Pancreas (tissue), 10 donors: ENCODE results near the gene S100A1. TPM values are rescaled to one million over a fixed set of nuclear protein-coding genes. Genes with fewer than 3 reads are reported as not detected.

Experiments
- ATAC-seq, 4 donors: fragments of 200-7000 bp; cut with Tn5 transposase; one replicate each; pipeline versions ENCODE4 v1.8.0 to v1.9.1; 2020; ENCODE audit warnings: mild to moderate bottlenecking in 4 of 4, moderate library complexity in 4 of 4
- DNase-seq, 6 donors: peaks; one replicate each; pipeline ENCODE4 v3.0.0-alpha.2; 2020
- FAIRE-seq: peaks from 2 replicates; lab custom pipeline; 2012; peaks lifted over from hg19 to GRCh38; lab: Jason Lieb, UNC
- H3K27ac ChIP-seq, 4 donors: fragments of 200-600 bp; sonication (generic); 1 replicate in 3 of 4; 2 replicates in 1 of 4; pipeline versions ENCODE4 v1.5.0 to v1.8.0; 2020
- H3K27me3 ChIP-seq, 4 donors: fragments of 200-600 bp; one replicate each; pipeline ENCODE4 v1.8.0; 2021
- H3K36me3 ChIP-seq, 3 donors: fragments of 200-600 bp; sonication (generic) in 1 of 3; one replicate each; pipeline versions ENCODE4 v1.5.0 to v1.8.0; 2020 to 2021
- H3K4me1 ChIP-seq, 3 donors: fragments of 200-600 bp; one replicate each; pipeline ENCODE4 v1.8.0; 2021
- H3K4me3 ChIP-seq, 4 donors: fragments of 200-600 bp; sonication (generic) in 2 of 4; one replicate each; pipeline versions ENCODE4 v1.5.0 to v1.8.0; 2020 to 2021
- H3K9me3 ChIP-seq, 4 donors: fragments of 200-600 bp; one replicate each; pipeline ENCODE4 v1.8.0; 2021
- CTCF ChIP-seq, 4 donors: fragments of 200-600 bp; sonication (generic) in 3 of 4; IDR thresholded peaks; one replicate each; pipeline versions ENCODE4 v1.5.0 to v1.8.0; 2021; ENCODE audit warnings: antibody characterized with exemption in 4 of 4
- WGBS, 2 donors: extraction: QIAGEN DNeasy Blood & Tissue Kit; methylation state at CpG; one replicate each; pipeline ENCODE4 v1.1.7; 2013; 5-methylcytosine and 5-hydroxymethylcytosine counted together
- intact Hi-C, 3 donors: fragments of 100-400 bp; cut with DNase I; formaldehyde crosslinking; loops; one replicate each; pipeline versions ENCODE4 v1.11.1 to v1.14.2; 2022
- polyA plus RNA-seq, 2 donors: library from polyadenylated mRNA; stranded (reverse); fragments of 200-250 nt; gene quantifications; one replicate each; pipeline ENCODE4 v1.2.3, GENCODE V29; 2013
- total RNA-seq, 6 donors: library from RNA; stranded (reverse); fragmentation: NEBNext Ultra II Directional in 4 of 6; extraction: Animal tissue kit (Norgen Biotek cat#: 25700) in 4 of 6; gene quantifications; one replicate each; pipeline versions ENCODE4 v1.2.1 to v1.2.4, GENCODE V29; 2021 to 2023
- donor health status: healthy with polysubstance abuse.
- donor health status: DM: no; HTN: no; CAD: no; lungs with moderate emphysema.
- donor health status: DM: no; HTN: no; CAD: no.
- donor health status: control.
- donor health status: control.
- donor health status: Bipolar disorder and iron deficiency.
- donor health status: DM: yes; HTN: yes; CAD: no.
- donor health status: DM: no; HTN: no; CAD: no.
- donor health status: DM: no; HTN: no; CAD: no.
- donor health status: DM: yes; HTN: yes; CAD: no.

S100A1 gene
- total and polyA plus RNA-seq, 8 donors, result 1.9 to 14.0 (median 4.0) TPM

- no peak for DNase-seq
- H3K27ac ChIP-seq, result no peak overlapping the region
- intact Hi-C loops, result no loop called here
Measured at GRCh38 chr1:153614906-153615305, 13.3 kb upstream of the S100A1 start.

GRCh38 chr1:153615406-153615805 lies 12.8 kb upstream of the S100A1 start:
- 74 to 86% methylated on average over 1 to 2 of the region's 2 CpGs for WGBS, 2 donors
- Histone ChIP-seq H3K9me3 (no peaks in the 10 kb centered on the region), H3K27me3 (no peaks in the 10 kb centered on the region), H3K36me3 (no peaks in the 10 kb centered on the region), H3K4me3 (no peak overlapping the region), H3K27ac (peak overlapping the region in 2 of 4 donors; percentile 63 to 67), H3K4me1 (peaks cover 0 to 2% (median 0%) of the 10 kb centered on the region in 3 donors)
- intact Hi-C loops, result no loop called here
- FAIRE-seq (no peak), ATAC-seq (no peak), DNase-seq (no peak)
- no peak for TF ChIP-seq CTCF (IDR thresholded peaks at IDR 0.05)

More at GRCh38 chr1:153614906-153615305, 13.3 kb upstream of the S100A1 start:
- no peak for ATAC-seq
- no peaks in the 10 kb centered on the region for H3K36me3 ChIP-seq
- WGBS, 2 donors, result 88 to 91% methylated on average over 7 of the region's 7 CpGs
- no peak for TF ChIP-seq CTCF (IDR thresholded peaks at IDR 0.05)
- H3K9me3 ChIP-seq, result no peaks in the 10 kb centered on the region
- H3K4me1 ChIP-seq, result peaks cover 0 to 2% (median 0%) of the 10 kb centered on the region in 3 donors
- no peak for FAIRE-seq
- no peak overlapping the region for H3K4me3 ChIP-seq
- no peaks in the 10 kb centered on the region for H3K27me3 ChIP-seq

DNA sequence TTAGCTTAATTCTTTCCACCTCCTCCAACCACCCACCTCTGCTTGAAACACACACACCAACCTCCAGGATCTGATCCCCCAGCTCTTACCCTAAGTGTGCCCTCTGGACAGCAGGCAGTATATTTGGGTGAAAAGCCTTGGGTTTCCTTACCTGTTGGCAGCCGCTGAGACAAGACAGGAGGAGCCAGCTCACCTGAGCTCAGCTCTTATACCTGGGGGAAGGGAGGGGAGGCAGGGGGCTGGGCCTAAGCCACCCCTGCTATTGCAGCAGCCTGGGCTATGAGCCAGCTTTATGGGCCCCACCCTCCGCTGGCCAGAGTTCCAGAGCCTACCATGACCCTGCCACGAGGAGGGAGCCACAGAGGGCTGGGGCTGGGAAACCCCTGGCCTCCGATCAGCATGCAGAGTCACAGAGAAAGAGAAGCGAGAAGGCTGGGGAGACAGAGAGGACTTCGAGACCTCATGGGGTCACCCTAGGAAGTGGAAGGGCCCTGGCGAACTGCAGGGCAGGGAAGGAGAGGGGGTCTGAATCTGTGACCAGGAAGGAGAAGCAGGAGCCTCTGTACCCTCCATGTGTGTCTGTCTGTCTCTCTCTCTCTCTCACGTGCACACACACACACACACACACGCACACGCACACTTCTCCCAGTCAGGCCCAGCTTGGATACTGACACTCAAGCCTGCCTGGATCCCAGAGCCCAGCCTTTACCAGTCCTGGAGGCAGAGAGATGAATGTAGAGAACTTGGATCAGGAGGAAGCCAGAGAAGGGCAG lies 11.9 kb upstream of the S100A1 start, which contains the start of gene S100A14:
Gene S100A14 (minus strand): TSS at position 182 of the 773 bp plus-strand sequence. CDS start 467 bp downstream, outside the sequence.
- intact Hi-C loops, result no loop called here

GRCh38 chr1:153616917-153617311 lies 11.3 kb upstream of the S100A1 start:
- Histone ChIP-seq H3K4me3 (no peak overlapping the region), H3K27ac (peak overlapping the region in 2 of 4 donors; percentile 63 to 67), H3K27me3 (no peaks in the 10 kb centered on the region), H3K9me3 (no peaks in the 10 kb centered on the region), H3K36me3 (no peaks in the 10 kb centered on the region), H3K4me1 (peaks cover 0 to 2% (median 0%) of the 10 kb centered on the region in 3 donors)
- WGBS, 2 donors, result 71 to 79% methylated on average over 5 of the region's 5 CpGs
- no peak for ATAC-seq
- DNase-seq, result peak in 1 of 6 donors; percentile 49
- FAIRE-seq, result no peak
- intact Hi-C loops, result no loop called here
- TF ChIP-seq CTCF (IDR thresholded peaks at IDR 0.05), result no peak

More for the DNA sequence above, 11.9 kb upstream of the S100A1 start, which contains the start of gene S100A14:
- TF ChIP-seq CTCF (IDR thresholded peaks at IDR 0.05), result no peak
- Histone ChIP-seq H3K36me3 (no peaks in the 10 kb centered on the region), H3K9me3 (no peaks in the 10 kb centered on the region), H3K4me1 (peaks cover 0 to 2% (median 0%) of the 10 kb centered on the region in 3 donors), H3K27ac (peak within 1 kb of the TSS in 3 of 4 donors; percentile 49 to 67 (median 63)), H3K27me3 (no peaks in the 10 kb centered on the region), H3K4me3 (no peak within 1 kb of the TSS)
- DNase-seq (peak; percentile 54 to 86 (median 71)), FAIRE-seq (no peak), ATAC-seq (peak; percentile 57 to 73 (median 66))
- 61 to 68% methylated on average over 10 of the region's 10 CpGs for whole genome bisulfite sequencing, 2 donors
